HG03342 (cell line): Measurements from ENCODE around the gene FARS2.

ENCODE experiments used
- ATAC-seq: cut with Tn5 transposase; IDR thresholded peaks from one replicate; pipeline ENCODE4 v1.9.1; 2021; ENCODE audit warnings: mild to moderate bottlenecking, moderate library complexity; ENCODE audit not compliant: unreplicated experiment

The FARS2 gene

DNA sequence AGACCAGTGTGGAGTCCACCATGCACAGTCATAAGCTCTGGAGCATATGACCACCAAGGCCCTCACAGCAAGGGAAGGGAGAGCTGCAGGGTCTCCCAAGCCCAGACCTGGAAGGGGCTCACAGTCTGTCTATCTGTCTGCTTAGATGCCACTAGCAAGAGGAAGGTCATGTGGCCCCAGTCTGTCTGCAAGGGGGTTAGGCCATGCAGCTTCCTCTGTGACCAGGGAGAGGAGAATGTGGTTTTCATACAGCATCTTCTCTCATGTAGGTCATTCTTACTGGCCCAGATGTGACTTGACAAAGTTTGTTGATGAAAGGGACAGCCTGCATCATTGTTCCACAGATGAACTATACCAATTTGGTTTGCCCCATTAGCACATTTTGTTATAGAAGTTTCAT lies 260.8 kb downstream of the FARS2 start:
- no peak for ATAC-seq

DNA sequence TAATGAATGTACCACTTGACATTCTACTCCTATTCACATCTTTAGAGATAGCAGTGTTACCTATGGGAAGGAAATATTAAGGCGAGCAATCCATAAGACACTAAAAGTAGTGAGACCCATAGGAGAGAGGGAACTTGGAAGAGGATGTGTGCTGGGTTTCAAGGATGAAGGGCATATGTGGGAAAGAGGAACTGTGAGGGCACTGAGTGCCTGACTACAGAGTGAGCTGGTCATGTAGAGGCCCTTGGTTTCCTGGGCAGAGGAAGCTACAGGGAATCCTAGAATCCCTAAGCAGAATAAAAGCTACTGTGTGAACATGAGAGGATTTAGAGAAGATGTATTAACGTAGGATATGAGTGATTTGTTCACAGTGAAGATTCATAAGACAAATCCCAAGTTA lies 262.8 kb downstream of the FARS2 start:
- no peak for ATAC-seq

DNA sequence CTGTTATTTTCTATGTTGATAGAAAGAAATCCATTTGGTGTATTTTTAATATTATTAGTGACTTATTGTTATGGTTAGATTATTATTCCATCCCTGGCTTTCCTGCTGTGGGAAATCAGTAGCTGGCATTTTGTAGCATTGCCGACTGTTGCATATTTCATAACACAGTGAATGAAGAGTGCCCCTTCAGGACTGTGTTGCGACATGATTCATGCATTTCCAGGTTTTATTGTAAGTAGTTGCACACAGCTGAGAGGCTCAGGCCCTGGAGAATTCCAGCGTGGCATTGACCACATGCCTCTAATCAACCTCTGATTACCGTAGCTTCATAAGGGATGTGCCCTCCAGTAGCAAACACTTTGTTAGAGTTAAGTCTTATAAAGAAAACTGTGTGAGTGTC lies 263.9 kb downstream of the FARS2 start:
- ATAC-seq: no peak

DNA sequence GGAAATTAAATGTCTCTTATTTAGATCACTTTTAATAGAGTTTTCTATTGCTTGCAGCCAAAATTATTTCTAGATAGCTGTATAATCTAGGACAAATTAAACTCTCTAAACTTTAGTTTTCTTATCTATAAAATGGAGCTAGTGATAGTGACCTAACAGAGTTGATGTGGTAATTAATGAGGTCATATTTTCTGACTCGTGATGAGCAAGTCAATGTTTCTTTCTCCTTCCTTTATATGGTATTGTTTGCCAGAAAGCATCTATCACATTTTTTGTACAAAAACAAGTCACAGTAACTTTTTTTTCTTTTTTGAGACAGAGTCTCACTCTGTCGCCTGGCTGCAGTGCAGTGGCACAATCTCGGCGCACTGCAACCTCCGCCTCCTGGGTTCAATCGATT lies 267.7 kb downstream of the FARS2 start:
- ATAC-seq: no peak

DNA sequence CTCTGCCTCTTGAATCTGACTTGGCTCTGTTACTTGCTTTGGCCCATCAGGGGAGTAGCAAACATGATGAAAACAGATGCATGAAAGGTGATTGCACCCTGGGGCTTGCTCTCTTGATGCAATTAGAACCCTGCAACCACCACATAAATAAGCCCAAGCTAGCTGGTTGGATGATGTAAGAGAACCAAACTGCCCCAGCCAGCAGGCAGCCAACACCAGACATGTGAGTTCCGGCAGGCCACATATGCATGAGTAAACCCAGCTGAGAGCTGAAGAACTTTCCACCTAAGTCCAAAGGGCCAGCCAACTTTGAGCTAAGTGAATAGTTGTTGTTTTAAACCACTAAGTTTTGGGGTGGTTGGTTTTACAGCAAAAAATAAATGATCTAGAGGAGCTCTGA lies 268.4 kb downstream of the FARS2 start:
- ATAC-seq: no peak

DNA sequence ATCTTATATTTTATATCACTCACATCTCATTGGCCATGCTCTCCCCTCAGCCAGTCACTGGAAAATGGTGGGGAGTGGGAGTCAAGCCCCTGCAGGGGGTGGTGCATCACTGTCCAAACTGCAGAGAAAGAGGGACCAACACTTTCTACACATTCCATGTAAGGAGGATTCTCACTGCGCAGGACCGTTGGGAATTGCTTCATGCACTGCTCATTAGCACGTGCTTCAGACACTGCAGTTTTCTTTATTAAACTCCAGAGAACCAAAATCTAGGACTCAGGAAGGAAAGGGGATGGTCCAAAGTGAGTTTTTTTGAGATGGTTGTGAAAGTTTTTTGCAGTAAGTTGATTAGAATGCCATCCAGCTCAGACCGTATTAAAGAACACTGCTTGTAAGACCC lies 269.8 kb downstream of the FARS2 start:
- ATAC-seq: no peak

DNA sequence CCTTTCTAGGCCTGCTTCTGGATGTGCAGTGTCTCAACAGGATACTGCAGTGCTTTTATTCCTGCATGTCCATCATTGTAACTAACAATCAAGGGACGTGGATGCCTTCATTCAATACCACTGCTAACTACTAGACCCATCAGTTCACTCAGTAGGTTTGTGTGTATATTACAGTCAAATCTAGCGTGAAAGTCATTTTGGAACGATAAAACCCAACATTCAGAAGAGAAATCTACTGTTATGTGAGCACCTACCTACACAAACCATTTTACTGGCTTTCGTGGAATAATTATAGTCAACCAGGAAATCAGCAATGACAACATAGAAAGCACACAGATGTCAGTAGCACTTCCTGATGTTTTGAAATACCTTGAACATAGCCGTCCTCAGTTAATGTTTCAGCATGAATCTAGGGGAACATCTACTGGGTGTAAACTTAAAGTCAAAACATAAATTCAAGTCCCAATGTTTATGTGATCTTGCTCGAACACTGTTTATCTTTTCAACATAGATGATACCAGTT lies 270.6 kb downstream of the FARS2 start:
- no peak for ATAC-seq

DNA sequence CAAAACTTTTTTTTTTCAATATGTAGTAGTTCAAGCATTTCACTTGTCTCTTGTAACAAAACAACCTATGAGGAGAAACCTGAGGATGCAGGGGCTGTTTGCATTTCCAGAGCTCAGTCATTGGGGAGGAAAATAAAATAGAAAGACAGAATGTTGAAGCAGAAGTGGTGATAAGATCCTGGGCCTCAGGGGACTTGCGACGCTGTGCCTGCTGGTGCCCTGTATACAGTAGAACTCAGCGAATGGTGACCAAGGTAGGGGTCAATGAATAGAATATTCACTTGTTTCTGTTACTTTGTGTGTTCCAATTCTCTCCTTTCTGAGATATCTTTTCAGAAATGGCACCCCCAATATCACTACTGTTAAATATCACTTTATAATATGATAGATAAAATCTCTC lies 271.6 kb downstream of the FARS2 start:
- ATAC-seq: no peak

DNA sequence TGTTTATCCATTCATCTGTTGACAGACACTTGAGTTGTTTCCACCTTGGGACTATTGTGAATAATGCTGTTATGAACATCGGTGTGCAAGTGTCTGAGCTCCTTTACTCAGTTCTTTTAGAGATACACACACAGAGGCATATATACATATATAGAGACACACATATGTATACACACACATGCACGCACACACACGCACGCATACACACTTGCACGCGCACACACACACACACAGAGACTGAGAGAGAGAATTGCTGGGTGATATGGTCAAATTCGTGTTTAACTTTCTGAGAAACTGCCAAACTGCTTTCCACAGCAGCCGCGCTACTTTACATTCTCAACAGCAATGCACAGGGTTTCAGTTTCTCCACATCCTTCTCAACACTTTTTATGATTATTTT lies 273.3 kb downstream of the FARS2 start:
- no peak for ATAC-seq

DNA sequence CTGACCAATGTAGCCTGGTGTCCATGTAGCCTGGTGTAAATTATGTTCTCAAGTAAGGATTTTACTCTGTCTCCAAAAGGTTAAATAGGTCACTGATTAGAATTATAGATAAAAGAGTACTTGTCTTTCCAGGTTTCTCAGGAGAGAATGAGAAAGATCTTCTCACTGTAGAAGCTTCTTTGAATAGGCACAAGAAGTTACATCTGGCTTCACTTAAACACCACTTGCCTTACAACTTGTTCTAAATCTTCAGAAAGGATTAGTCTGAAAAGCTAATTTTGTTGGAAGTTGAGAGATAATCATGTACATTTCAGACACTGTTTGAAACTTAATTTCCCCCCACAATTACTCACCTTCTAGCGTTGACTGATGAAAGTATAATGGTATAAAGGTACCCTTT lies 275.3 kb downstream of the FARS2 start:
- ATAC-seq: no peak

DNA sequence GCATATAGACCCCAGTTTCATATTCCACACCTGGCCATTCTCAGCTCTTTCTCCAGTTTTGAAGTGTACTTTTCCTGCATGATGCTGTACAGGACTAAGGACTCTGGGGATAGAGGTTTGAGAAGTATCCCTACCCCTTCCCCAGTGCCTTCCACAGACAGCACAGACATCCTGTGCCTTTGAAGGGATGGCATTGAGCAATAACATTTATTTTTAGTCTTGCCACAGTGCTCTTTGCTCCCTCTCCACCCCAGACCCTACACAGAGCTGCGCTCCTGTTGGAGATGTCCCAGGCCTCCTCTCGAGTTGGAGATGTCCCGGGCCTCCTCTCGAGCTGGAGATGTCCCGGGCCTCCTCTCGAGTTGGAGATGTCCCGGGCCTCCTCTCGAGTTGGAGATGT lies 275.8 kb downstream of the FARS2 start:
- no peak for ATAC-seq

DNA sequence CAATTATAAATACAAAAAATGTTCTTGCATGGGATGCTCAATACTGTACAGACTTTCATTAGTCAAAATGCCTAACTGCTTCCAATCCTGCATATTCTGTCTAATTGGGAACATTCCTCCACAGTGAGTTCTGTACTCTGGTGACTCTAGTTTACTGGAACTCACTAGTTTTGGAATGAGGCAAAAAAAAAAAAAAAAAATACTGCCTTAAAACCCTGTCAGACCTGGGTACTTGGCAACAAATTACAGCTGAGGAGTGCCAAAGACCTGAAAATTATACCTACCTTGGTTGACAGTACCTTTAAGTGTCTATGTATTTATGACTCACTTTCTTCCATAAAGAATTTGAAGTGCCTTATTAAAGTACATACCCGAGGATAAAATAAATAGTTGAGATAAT lies 276.7 kb downstream of the FARS2 start:
- no peak for ATAC-seq

DNA sequence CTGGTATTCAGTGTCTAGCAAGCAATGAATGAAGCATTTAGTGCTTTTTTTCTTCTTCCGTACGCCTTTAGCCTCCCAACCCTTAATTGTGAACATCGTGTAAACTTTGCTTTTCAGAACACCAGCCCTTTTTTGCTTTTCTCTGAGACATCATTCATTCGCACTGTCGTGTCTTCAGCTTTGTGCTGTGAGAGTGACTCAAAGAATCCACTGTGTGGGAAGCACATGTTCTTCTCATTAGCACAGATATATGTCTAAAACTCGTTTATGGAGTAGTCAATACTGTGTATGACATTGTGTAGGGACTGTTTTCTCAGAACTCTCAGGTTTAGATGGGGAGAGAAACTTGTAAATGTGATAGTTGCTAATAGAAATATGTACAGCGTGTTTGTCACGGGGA lies 279.1 kb downstream of the FARS2 start:
- ATAC-seq: no peak

DNA sequence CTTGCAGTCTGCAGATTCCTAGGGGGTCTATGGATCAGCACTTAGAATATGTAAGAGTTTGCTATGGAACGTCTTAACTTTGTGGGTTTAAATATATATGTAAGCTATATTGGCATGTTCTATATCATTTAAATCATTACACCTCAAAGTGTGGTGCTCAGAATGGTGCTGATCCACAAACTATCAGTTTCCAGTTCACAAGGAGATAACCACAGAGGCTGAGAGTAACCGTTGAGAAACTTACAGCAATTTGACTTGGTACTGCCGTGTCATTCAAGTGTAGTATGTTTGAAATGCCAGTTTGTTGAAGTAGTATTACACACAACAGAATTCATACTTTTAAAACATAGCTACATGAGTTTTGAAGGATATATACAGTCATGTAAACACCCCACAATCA lies 279.7 kb downstream of the FARS2 start:
- ATAC-seq: no peak

DNA sequence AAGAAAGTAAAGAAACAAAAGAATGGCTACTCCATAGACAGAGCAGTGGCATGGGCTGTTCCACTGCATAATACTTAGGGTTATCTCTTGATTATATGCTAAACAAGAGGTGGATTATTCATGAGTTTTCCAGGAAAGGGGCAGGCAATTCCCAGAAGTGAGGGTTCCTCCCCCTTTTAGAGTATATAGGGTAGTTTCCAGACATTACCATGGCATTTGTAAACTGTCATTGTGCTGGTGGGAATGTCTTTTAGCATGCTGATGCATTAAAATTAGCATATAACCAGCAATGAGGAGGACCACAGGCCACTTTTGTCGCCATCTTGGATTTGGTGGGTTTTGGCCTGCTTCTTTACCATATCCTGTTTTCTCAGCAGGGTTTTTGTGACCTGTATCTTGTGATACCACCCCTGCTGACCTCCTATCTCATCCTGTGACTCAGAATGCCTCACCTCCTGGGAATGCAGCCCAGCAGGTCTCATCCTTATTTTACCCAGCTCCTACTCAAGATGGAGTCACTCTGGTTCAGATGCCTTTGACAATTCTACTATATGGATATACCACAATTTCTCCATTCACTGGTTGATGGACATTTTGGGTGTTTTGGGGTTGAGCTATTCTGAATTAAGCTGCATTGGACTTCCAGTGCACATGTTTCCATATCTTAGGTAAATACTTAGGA lies 280.6 kb downstream of the FARS2 start:
- no peak for ATAC-seq

DNA sequence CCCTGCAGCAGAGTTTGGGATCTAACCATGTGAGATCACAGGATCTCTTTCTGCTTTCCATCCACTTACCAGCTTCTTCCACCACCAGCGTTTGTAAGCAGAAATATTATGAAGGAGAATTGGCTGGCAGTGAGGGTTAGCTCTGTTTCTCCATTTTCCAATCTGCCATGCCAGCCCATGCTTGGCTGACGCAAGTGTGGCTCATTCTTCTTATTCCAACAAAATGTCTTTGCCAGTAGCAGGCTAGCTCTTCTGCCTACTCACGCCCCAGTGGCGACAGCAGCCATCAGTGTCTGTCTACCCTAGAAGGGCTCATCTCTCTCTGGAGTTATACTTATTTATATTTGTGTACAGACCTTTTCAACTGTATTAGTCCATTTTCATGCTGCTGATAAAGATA lies 286.2 kb downstream of the FARS2 start:
- ATAC-seq: no peak

DNA sequence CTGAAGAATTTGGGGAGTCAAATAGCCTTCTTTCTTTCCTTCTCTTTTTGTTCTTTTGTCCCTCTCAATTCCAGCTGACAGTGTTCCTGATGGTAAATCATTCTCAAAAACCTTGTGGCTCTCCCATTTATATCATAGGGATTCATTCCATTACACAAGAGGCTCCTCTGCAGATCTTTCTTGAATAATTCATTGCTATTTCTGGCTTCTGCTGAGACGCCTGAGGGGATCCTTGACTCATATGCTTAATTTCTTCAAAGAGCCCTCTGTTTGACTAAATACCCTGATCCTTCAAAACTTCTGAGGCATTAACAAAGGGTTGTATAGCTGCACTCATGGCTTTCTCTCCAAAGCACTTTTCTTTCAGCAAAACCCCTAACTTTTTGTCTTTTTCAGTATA lies 289.3 kb downstream of the FARS2 start:
- ATAC-seq: no peak

DNA sequence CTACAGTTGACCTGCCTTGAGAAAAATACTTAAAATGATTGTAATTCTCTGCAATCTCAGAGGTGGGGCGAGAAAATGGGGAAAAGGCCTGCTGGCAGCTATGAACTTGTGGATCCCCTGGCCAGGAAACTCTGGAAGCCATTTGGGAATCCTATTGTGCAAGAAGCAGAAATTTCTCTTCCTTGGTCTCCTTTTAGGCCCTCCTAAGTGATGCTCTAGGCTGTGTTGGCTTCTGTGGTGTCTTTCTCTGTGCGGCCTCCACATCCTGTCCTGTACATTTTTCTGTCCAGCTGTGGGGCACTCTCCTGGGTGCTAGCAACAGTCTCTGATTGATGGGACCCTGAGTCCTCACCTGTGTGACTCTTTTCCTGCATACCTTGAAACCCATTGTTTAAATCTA lies 290.9 kb downstream of the FARS2 start:
- no peak for ATAC-seq

DNA sequence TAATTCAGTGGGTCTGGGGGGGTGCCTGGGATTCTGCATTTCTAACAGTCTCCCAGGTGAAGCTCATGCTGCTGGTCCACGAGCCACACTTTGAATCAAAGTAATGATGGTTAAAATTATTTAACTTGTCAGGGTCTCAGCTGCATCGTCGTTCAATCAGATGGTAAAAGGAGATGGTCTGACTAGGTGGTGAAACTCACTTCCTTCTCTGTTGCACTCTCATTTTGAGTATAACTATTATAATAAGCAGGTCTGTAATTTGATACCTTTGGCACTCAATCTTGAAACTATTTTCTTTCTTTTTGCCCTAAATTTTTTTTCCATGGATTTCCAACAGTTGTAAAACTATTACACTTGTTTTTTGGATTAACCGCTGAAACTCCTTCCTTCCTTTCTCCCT lies 292.5 kb downstream of the FARS2 start:
- ATAC-seq: no peak

DNA sequence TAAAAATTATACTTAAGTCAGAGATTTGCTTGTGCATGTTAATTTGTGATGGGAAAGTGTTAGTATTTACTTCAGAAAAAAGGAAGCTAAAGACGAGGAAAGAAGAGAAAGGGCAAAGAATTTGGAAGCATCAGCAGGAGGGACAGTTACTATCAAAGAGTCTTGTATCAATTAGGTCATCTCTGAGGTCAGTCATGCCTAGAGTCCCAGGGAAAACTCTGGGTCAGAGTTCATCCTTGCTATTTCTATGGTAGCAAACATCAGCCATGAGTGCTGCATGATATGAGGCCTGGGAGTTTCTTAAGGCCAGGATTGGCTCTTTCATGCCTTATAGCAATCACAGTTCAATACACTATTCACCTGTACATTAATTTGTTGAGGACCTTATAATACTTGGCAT lies 292.9 kb downstream of the FARS2 start:
- ATAC-seq: no peak

DNA sequence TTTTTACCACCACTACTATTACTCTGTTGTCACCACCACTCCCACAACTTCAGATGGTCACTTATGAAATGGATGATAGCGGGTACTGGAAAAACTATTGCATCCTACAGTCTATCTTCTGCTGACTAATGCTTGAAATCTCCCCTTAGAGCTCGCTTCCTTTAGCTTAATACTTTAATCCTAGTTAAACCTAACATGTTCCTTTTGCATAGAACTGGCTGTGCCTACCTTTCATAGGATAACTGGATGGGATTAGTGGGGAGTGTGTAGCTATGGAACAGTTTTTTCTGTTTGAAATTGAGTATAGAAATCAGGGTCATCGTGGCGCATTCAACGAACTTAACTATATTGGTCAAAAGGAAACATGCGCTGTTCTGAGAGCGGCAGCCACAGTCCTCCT lies 294.7 kb downstream of the FARS2 start:
- no peak for ATAC-seq

DNA sequence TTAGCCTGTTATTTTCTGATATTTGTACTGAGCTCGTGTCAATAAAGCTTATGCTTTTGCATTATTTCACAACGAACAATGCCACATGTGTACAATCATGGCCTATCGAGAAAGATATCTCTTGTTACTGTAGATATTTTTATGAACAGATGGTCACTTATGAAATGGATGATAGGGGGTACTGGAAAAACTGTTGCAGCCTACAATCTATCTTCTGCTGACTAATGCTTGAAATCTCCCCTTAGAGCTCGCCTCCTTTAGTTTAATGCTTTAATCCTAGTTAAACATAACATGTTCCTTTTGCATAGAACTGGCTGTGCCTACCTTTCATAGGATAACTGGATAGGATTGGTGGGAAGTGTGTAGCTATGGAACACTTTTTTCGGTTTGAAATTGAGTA lies 296.2 kb downstream of the FARS2 start:
- no peak for ATAC-seq

DNA sequence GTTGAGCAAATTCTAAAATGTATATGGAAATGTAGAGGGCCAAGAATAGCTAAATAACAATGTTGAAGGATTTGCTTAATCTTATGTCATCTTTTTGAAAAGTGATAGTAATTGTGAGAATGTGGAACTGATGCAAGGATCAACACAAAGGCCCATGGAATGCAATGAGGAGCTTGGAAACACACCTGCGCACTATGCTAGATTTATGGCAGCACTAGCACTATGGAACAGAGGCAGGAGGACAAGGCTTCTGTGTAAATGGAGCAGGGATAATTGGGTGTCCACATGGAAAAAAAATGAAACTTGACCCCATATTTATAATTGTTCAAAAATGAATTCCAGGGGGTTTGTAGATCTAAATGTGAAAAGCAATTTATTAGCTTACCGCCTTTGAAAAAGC lies 298.3 kb downstream of the FARS2 start:
- ATAC-seq: no peak
